ENCODE results near the gene MIOX. TPM values are rescaled to one million over a fixed set of nuclear protein-coding genes. Genes with fewer than 3 reads are reported as not detected.

MIOX gene
- total RNA-seq, 1 experiment from 2014 or later, result 1.4 TPM

DNA sequence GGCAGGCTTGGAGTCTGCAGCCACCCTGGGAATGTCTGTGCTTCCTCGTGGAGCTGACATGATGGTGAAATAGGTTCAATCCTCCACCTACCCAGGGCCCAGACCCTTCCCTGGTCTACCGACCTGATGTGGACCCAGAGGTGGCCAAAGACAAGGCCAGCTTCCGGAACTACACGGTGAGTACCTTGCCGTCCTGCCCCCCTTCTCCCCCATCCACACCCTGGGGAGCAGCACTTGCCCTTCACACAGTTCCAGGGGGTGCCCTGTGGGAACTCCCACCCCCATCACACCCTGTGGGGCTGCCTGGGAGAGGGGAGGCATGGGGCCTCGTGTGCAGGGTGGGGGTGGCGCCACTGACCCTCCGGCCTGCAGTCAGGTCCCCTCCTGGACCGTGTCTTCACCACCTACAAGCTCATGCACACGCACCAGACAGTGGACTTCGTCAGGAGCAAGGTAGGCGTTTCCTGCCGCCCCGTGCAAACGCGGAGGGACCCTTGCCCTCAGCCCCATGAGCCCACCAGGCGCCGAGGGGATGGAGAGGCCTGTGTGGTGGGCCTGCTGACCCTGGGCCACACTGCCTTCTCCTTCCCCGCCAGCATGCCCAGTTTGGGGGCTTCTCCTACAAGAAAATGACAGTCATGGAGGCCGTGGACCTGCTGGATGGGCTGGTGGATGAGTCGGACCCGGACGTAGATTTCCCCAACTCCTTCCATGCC is 789 bp downstream of the MIOX start:
- Mint-ChIP-seq H3K9me3 (no peaks in the 10 kb centered on the region), H3K36me3 (ENCODE audit: insufficient read depth in 1 of 3, low read depth in 3 of 3) (peaks cover 0 to 2% (median 0%) of the 10 kb centered on the region in 3 experiments; a peak in 1 of 7 replicates), H3K27ac (no peak overlapping the region), H3K4me3 (no peak overlapping the region), H3K27me3 (ENCODE audit: low read depth) (peaks cover 6% of the 10 kb centered on the region), H3K4me1 (peaks cover 3 to 6% of the 10 kb centered on the region in 2 experiments; a peak in 2 of 4 replicates)
- no peak overlapping the region for H3K14ac ChIP-seq (ENCODE audit: insufficient read depth, low read length)
- no peaks in the 10 kb centered on the region for H3K4me1 ChIP-seq (ENCODE audit: insufficient read depth, low read length)
- no peak overlapping the region for H2BK20ac ChIP-seq (ENCODE audit: low read depth, low read length, poor library complexity, severe bottlenecking)
- H4K5ac ChIP-seq (ENCODE audit: insufficient read length, low read depth, low read length), result no peak overlapping the region
- no peaks in the 10 kb centered on the region for H3K79me2 ChIP-seq (ENCODE audit: insufficient read depth, low read length)
- no peak overlapping the region for H2AFZ ChIP-seq (ENCODE audit: low read length)
- H3K9ac ChIP-seq (ENCODE audit: extremely low read depth, insufficient read length, low read length), result no peak overlapping the region
- H4K20me1 ChIP-seq (ENCODE audit: control insufficient read depth, insufficient read depth, insufficient read length), result no peaks in the 10 kb centered on the region
- H2BK120ac ChIP-seq (ENCODE audit: low read depth, low read length, poor library complexity, severe bottlenecking), result no peak overlapping the region
- H2BK12ac ChIP-seq (ENCODE audit: insufficient read length, low read depth, low read length), result no peak overlapping the region
- no peak overlapping the region for H4K8ac ChIP-seq (replicated peaks; ENCODE audit: insufficient read length, low read depth, low read length)
- DNase-seq, result no peak
- no peak overlapping the region for H2AK5ac ChIP-seq (ENCODE audit: insufficient read length, low read length)
- H3K18ac ChIP-seq (ENCODE audit: insufficient read length, low read depth, low read length), result no peak overlapping the region
- H3K27ac ChIP-seq (ENCODE audit: insufficient read length, low read depth, low read length), result no peak overlapping the region
- H3K9me3 ChIP-seq (ENCODE audit: control insufficient read depth, low read depth, low read length), result no peaks in the 10 kb centered on the region
- H3K23me2 ChIP-seq (ENCODE audit: insufficient read length, low read depth, low read length, poor library complexity, severe bottlenecking), result no peaks in the 10 kb centered on the region
- H3K23ac ChIP-seq (ENCODE audit: insufficient read length, low read depth, low read length), result no peak overlapping the region
- H4K91ac ChIP-seq (ENCODE audit: insufficient read length, low read depth, low read length), result no peak overlapping the region
- no peaks in the 10 kb centered on the region for H3K79me1 ChIP-seq (ENCODE audit: insufficient read depth, low read depth, low read length, poor library complexity, severe bottlenecking)
- no peak overlapping the region for H2BK15ac ChIP-seq (ENCODE audit: low read depth, low read length)
- no peak overlapping the region for H3K56ac ChIP-seq (ENCODE audit: insufficient read length, low read depth, low read length)
- H3K4me2 ChIP-seq (ENCODE audit: insufficient read depth, insufficient read length, low read length), result no peak overlapping the region
- H2BK5ac ChIP-seq (ENCODE audit: insufficient read length, low read length), result no peak overlapping the region
- no CpG with 5 or more reads among the region's 23 CpGs for WGBS (ENCODE audit: extremely low coverage, insufficient read length, low lambda C conversion rate)
- H3K4ac ChIP-seq (ENCODE audit: low read depth, low read length), result no peak overlapping the region
- no peak overlapping the region for H3T11ph ChIP-seq (ENCODE audit: low read length)
- no peaks in the 10 kb centered on the region for H3K27me3 ChIP-seq (ENCODE audit: insufficient read depth, low read length)
- TF ChIP-seq, protein P1, sequence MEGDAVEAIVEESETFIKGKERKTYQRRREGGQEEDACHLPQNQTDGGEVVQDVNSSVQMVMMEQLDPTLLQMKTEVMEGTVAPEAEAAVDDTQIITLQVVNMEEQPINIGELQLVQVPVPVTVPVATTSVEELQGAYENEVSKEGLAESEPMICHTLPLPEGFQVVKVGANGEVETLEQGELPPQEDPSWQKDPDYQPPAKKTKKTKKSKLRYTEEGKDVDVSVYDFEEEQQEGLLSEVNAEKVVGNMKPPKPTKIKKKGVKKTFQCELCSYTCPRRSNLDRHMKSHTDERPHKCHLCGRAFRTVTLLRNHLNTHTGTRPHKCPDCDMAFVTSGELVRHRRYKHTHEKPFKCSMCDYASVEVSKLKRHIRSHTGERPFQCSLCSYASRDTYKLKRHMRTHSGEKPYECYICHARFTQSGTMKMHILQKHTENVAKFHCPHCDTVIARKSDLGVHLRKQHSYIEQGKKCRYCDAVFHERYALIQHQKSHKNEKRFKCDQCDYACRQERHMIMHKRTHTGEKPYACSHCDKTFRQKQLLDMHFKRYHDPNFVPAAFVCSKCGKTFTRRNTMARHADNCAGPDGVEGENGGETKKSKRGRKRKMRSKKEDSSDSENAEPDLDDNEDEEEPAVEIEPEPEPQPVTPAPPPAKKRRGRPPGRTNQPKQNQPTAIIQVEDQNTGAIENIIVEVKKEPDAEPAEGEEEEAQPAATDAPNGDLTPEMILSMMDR (conservative IDR thresholded peaks at IDR 0.05), result no peak

Measured in H9 (cell line).